B cell (primary cell): ENCODE measurements around the gene MIXL1. TPM values are rescaled to one million over a fixed set of nuclear protein-coding genes. Genes with fewer than 3 reads are reported as not detected.

Experiments
- ATAC-seq: fragments of 200-7000 bp; cut with Tn5 transposase; one replicate; pipeline ENCODE4 v1.10.0; 2021; ENCODE audit warnings: low read depth, mild to moderate bottlenecking, moderate number of reproducible peaks, moderate library complexity
- CTCF ChIA-PET: fragments of 350-600 bp; sonication (Branson Sonifier 250); formaldehyde crosslinking; loops from one replicate; lab custom pipeline; 2021; ENCODE audit warnings: antibody characterized with exemption, inconsistent platforms; lab: Charles Lee
- POLR2A ChIA-PET: fragments of 350-600 bp; sonication (Branson Sonifier 250); formaldehyde crosslinking; loops from one replicate; lab custom pipeline; 2021; ENCODE audit warnings: antibody characterized with exemption; lab: Charles Lee
- DNase-seq: peaks from one replicate; pipeline ENCODE4 v3.0.0; 2013
- H2AFZ ChIP-seq: 2 replicates; pipeline ENCODE4 v1.6.1; 2012; ENCODE audit warnings: mild to moderate bottlenecking, low read depth, low read length; ENCODE audit not compliant: insufficient read depth, poor library complexity, severe bottlenecking
- H3K27ac ChIP-seq, 2 donors: 1 replicate in 1 of 2; 2 replicates in 1 of 2; pipeline ENCODE4 v1.5.1; 2012 to 2013; ENCODE audit warnings: low read length in 2 of 2, mild to moderate bottlenecking in 2 of 2, moderate library complexity in 1 of 2
- H3K27me3 ChIP-seq, 4 experiments: fragments of 200-600 bp in 1 of 4; sonication (generic) in 1 of 4; replicated peaks in 1 of 4; 1 replicate in 2 of 4; 2 replicates in 2 of 4; pipeline versions ENCODE4 v1.6.1 to v1.7.0; 2013 to 2016; ENCODE audit warnings: low read length in 3 of 4, mild to moderate bottlenecking in 2 of 4, mixed read lengths in 1 of 4, moderate library complexity in 1 of 4; ENCODE audit not compliant: insufficient read depth in 4 of 4, control insufficient read depth in 3 of 4; ENCODE audit errors: control extremely low read depth in 1 of 4
- H3K36me3 ChIP-seq, 2 experiments: replicated peaks in 1 of 2; 1 replicate in 1 of 2; 2 replicates in 1 of 2; pipeline versions ENCODE4 v1.6.1 to v1.7.1; 2013; ENCODE audit warnings: low read length in 1 of 2; ENCODE audit not compliant: insufficient read depth in 2 of 2, control insufficient read depth in 1 of 2; ENCODE audit errors: control extremely low read depth in 1 of 2, extremely low read depth in 1 of 2
- H3K4me1 ChIP-seq, 2 donors: fragments of 200-600 bp in 1 of 2; sonication (generic) in 1 of 2; 1 replicate in 1 of 2; 2 replicates in 1 of 2; pipeline versions ENCODE4 v1.5.1 to v1.6.1; 2013 to 2017; ENCODE audit warnings: low read length in 2 of 2; ENCODE audit not compliant: control insufficient read depth in 2 of 2, insufficient read depth in 2 of 2
- H3K4me2 ChIP-seq: replicated peaks from 2 replicates; pipeline ENCODE3; 2012; ENCODE audit warnings: mild to moderate bottlenecking, low read depth, low read length; ENCODE audit not compliant: poor library complexity, severe bottlenecking
- H3K4me3 ChIP-seq, 5 experiments: fragments of 200-600 bp in 1 of 5; sonication (generic) in 1 of 5; 1 replicate in 3 of 5; 2 replicates in 2 of 5; pipeline versions ENCODE4 v1.5.1 to v1.7.0; 2011 to 2016; ENCODE audit warnings: low read length in 4 of 5, mild to moderate bottlenecking in 4 of 5, low read depth in 2 of 5, control low read depth in 1 of 5, moderate library complexity in 1 of 5; ENCODE audit not compliant: insufficient read depth in 1 of 5; ENCODE audit errors: control extremely low read depth in 1 of 5, extremely low read depth in 1 of 5
- H3K79me2 ChIP-seq: fragments of 200-600 bp; sonication (generic); one replicate; pipeline ENCODE4 v1.6.0; 2016; ENCODE audit warnings: low read length; ENCODE audit not compliant: control insufficient read depth, insufficient read depth
- H3K9ac ChIP-seq: fragments of 200-600 bp; sonication (generic); 2 replicates; pipeline ENCODE4 v1.6.1; 2017; ENCODE audit warnings: mild to moderate bottlenecking, low read length, moderate library complexity
- H3K9me3 ChIP-seq, 3 donors: one replicate each; pipeline versions ENCODE4 v1.6.1 to v1.7.1; 2013; ENCODE audit warnings: low read length in 2 of 3; ENCODE audit not compliant: control insufficient read depth in 2 of 3, insufficient read depth in 1 of 3; ENCODE audit errors: control extremely low read depth in 1 of 3
- H4K20me1 ChIP-seq: 2 replicates; pipeline ENCODE4 v1.6.0; 2012; ENCODE audit warnings: mild to moderate bottlenecking, low read length; ENCODE audit not compliant: insufficient read depth, control insufficient read depth, poor library complexity, severe bottlenecking
- H3K27ac Mint-ChIP-seq: one replicate; pipeline ENCODE4 v1.8.0; 2021; ENCODE audit warnings: mixed read lengths
- H3K27me3 Mint-ChIP-seq: one replicate; pipeline ENCODE4 v1.8.0; 2021; ENCODE audit warnings: mixed read lengths
- H3K4me1 Mint-ChIP-seq: one replicate; pipeline ENCODE4 v1.8.0; 2021; ENCODE audit warnings: mixed read lengths
- H3K4me3 Mint-ChIP-seq: one replicate; pipeline ENCODE4 v1.8.0; 2021; ENCODE audit warnings: mixed read lengths
- H3K9me3 Mint-ChIP-seq: one replicate; pipeline ENCODE4 v1.8.0; 2022; ENCODE audit warnings: mixed read lengths; ENCODE audit not compliant: insufficient read depth
- EZH2 ChIP-seq: IDR thresholded peaks from 2 replicates; pipeline ENCODE4 v1.6.1; 2012; ENCODE audit warnings: borderline replicate concordance, low read depth, mild to moderate bottlenecking, moderate library complexity, low read length; ENCODE audit not compliant: insufficient read depth, poor library complexity, severe bottlenecking
- WGBS: methylation state at CpG from one replicate; pipeline ENCODE4 v1.1.5; 2013; ENCODE audit warnings: missing lambda C conversion rate; ENCODE audit not compliant: insufficient coverage; 5-methylcytosine and 5-hydroxymethylcytosine counted together
- intact Hi-C: fragments of 100-400 bp; cut with micrococcal nuclease; formaldehyde crosslinking; loops from one replicate; pipeline ENCODE4 v1.10.0; 2022
- polyA plus RNA-seq: library from polyadenylated mRNA; depleted of rRNA; stranded (reverse); fragments of >200 nt; gene quantifications from 2 replicates; pipeline ENCODE4 v1.2.3, GENCODE V29; 2012
- total RNA-seq, 2 donors: library from RNA; stranded (reverse); fragments of 120-200 nt in 1 of 2; gene quantifications; 1 replicate in 1 of 2; 2 replicates in 1 of 2; pipeline versions ENCODE4 v1.2.3 to v1.2.4, GENCODE V29; 2013 to 2022
- TF ChIP-seq, protein P1 (sequence below): fragments of 200-600 bp; IDR thresholded peaks from one replicate; pipeline ENCODE4 v1.8.0; 2022; ENCODE audit warnings: antibody characterized with exemption, mild to moderate bottlenecking

Gene MIXL1
- total and polyA plus RNA-seq, 2 donors (not counting 1 experiment from before 2014, with no cell fraction given): 0.84 to 1.7 TPM

DNA sequence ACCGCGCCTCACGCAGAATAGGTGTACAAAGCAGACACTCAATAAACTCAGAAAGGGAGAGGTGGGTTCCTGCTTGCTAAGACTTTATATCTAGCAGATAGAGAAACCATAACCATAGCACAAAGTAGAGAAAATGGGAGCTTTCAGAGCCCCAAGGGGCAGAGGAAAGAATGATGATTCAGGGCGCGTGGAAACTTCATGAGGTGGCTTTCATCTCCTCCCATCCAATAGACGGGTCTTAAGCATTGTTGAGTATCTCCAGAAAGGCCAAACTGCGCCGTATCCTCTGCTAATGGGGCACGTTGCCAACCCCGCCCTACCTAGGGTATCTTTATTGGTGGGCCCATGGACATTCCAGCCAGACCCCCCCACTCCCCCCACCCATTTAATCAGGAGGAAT lies 778 bp upstream of the MIXL1 start:
- CTCF ChIA-PET: interaction anchor here (0.7 to 2.8 kb wide), 3 partner anchors 25 to 185 kb away, joined by 3 to 11 read pairs (median 3); partner anchors contain the start of gene PARP1
- DNase-seq (no peak), ATAC-seq (no peak)
- peaks cover 5 to 16% of the 10 kb centered on the region in 2 donors for H3K4me1 ChIP-seq
- Mint-ChIP-seq H3K4me3 (peak overlapping the region; percentile 55), H3K27me3 (peaks cover 8% of the 10 kb centered on the region), H3K27ac (no peak overlapping the region), H3K9me3 (no peaks in the 10 kb centered on the region), H3K4me1 (peaks cover 8% of the 10 kb centered on the region)
- WGBS: 94% methylated on average over 7 of the region's 10 CpGs
- no peaks in the 10 kb centered on the region for H3K36me3 ChIP-seq
- H3K9me3 ChIP-seq: no peaks in the 10 kb centered on the region
- no peak overlapping the region for H3K27ac ChIP-seq
- no peaks in the 10 kb centered on the region for H3K79me2 ChIP-seq
- H4K20me1 ChIP-seq: no peaks in the 10 kb centered on the region
- no peak overlapping the region for H3K4me2 ChIP-seq
- no peak overlapping the region for H3K9ac ChIP-seq
- POLR2A ChIA-PET: interaction anchor here (0.6 to 0.9 kb wide), 2 partner anchors 86 to 127 kb away, joined by 4 to 8 read pairs; partner anchors contain the start of gene LIN9
- TF ChIP-seq EZH2: no peak
- TF ChIP-seq, protein P1, sequence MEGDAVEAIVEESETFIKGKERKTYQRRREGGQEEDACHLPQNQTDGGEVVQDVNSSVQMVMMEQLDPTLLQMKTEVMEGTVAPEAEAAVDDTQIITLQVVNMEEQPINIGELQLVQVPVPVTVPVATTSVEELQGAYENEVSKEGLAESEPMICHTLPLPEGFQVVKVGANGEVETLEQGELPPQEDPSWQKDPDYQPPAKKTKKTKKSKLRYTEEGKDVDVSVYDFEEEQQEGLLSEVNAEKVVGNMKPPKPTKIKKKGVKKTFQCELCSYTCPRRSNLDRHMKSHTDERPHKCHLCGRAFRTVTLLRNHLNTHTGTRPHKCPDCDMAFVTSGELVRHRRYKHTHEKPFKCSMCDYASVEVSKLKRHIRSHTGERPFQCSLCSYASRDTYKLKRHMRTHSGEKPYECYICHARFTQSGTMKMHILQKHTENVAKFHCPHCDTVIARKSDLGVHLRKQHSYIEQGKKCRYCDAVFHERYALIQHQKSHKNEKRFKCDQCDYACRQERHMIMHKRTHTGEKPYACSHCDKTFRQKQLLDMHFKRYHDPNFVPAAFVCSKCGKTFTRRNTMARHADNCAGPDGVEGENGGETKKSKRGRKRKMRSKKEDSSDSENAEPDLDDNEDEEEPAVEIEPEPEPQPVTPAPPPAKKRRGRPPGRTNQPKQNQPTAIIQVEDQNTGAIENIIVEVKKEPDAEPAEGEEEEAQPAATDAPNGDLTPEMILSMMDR: no peak
- H3K27me3 ChIP-seq: peaks cover 0 to 28% (median 9%) of the 10 kb centered on the region in 4 experiments
- no peak overlapping the region for H3K4me3 ChIP-seq
- peak overlapping the region; percentile 86 for H2AFZ ChIP-seq
- intact Hi-C loops: no loop called here

DNA sequence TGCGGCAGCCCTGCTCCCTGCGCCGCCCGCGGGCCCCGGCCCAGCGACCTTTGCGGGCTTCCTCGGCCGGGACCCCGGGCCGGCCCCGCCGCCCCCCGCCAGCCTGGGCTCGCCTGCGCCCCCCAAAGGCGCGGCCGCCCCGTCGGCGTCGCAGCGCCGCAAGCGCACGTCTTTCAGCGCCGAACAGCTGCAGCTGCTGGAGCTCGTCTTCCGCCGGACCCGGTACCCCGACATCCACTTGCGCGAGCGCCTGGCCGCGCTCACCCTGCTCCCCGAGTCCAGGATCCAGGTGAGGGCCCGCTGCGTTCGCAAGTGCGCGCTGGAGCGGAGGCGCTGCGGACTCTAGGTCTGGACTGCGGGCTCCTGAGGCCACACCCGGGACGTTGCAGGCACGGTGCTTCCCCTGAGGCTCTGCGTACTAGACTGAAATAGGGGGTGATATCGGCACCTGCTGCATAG lies 351 bp downstream of the MIXL1 start:
- no peaks in the 10 kb centered on the region for H3K79me2 ChIP-seq
- peak overlapping the region in 4 of 5 experiments; percentile 49 to 65 (median 57) for H3K4me3 ChIP-seq
- Mint-ChIP-seq H3K27ac (peak overlapping the region; percentile 53), H3K4me1 (peaks cover 8% of the 10 kb centered on the region), H3K9me3 (no peaks in the 10 kb centered on the region), H3K4me3 (peak overlapping the region; percentile 92), H3K27me3 (peaks cover 8% of the 10 kb centered on the region)
- peak; percentile 76 for ATAC-seq
- peak overlapping the region; percentile 97 for H3K4me2 ChIP-seq
- WGBS: under 1% methylated on average over 53 of the region's 55 CpGs
- H3K9me3 ChIP-seq: no peaks in the 10 kb centered on the region
- H2AFZ ChIP-seq: peak overlapping the region; percentile 86
- no peak overlapping the region for H3K27ac ChIP-seq
- POLR2A ChIA-PET: no interaction called here
- intact Hi-C loops: no loop called here
- H4K20me1 ChIP-seq: no peaks in the 10 kb centered on the region
- peak; percentile 71 for DNase-seq
- no peaks in the 10 kb centered on the region for H3K36me3 ChIP-seq
- H3K27me3 ChIP-seq: peaks cover 0 to 28% (median 9%) of the 10 kb centered on the region in 4 experiments
- CTCF ChIA-PET: interaction anchor here (1.0 to 2.8 kb wide), 3 partner anchors 26 to 98 kb away, joined by 4 to 11 read pairs (median 11); no protein-coding TSS in a partner anchor
- peak overlapping the region; percentile 76 for H3K9ac ChIP-seq
- TF ChIP-seq EZH2: no peak
- TF ChIP-seq, protein P1: no peak
- peaks cover 5 to 16% of the 10 kb centered on the region in 2 donors for H3K4me1 ChIP-seq
